Bone marrow (tissue), 2 donors: ENCODE measurements around the gene YPEL4.
"Not testable (repeated sequence)": the region's sequence is repeated elsewhere in the genome, so short reads cannot be mapped to it uniquely, and the experiment has no call there.

Experiments
- DNase-seq, 2 donors: peaks; one replicate each; lab custom pipeline; 2025; lab: John Stamatoyannopoulos, UW

Gene YPEL4, protein sequence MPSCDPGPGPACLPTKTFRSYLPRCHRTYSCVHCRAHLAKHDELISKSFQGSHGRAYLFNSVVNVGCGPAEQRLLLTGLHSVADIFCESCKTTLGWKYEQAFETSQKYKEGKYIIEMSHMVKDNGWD

DNA sequence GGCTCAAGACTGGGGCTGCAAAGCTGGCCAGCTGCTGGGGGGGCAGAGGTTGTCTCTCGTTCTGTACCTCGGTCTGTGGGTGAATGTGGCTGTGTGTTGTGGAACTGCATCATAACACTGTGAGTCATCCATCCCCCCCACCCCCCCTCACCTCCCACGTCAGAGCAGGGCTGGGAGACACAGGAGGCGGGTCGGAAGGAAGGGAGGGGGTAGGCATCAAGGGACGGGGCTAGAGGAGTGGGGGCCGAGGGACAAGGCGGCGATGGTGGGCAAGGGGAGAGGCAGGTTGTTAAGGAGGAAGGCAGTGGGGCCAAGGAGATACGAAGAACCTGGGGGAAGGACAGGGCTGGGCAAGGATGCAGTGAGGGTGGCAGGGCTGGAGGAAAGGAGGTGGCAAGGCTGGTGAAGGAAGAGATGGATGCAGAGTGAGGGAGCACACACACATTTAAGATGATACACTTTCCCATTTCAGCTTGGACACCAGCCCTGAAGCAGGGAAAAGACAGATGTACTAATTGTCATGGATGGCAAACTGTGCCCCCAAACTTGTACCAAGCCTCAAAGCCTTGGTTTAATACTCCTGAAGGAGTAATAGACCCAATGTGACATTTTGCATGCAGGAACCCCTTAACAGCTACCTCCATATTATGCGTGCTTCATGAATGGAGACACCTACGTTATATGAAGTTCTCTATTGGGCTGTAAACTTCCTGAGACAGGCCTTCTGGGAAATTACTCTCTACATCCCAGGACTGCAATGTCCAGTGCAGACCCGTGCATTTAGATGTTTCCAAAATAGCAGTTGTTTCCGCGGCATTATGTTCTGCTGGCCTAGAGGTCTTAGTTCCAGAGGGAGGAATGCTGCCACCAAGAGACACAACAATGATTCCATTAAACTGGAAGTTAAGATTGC lies at the start of gene YPEL4:
YPEL4 (minus strand) TSS at position 87 of the 913 bp plus-strand sequence. CDS start 2,805 bp downstream, outside the sequence.
- DNase-seq, result peak; percentile 69 to 81

DNA sequence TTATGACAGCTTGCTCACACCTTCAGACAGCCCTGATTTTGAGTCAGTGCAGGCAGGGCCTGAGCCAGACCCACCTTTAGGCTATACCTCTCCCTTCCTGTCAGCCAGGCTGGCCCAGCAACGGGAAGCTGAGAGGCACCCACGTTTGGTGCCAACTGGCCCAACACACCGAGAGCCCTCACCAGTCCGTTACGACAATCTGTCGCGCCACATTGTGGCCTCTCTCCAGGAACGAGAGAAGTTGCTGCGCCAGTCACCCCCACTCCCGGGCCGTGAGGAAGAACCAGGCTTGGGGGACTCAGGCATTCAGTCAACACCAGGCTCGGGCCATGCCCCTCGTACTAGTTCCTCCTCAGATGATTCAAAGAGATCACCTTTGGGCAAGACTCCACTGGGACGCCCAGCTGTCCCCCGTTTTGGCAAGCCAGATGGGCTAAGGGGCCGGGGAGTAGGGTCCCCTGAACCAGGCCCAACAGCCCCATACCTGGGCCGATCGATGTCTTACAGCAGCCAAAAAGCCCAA lies 49.2 kb upstream of the YPEL4 start:
- DNase-seq, result no peak

DNA sequence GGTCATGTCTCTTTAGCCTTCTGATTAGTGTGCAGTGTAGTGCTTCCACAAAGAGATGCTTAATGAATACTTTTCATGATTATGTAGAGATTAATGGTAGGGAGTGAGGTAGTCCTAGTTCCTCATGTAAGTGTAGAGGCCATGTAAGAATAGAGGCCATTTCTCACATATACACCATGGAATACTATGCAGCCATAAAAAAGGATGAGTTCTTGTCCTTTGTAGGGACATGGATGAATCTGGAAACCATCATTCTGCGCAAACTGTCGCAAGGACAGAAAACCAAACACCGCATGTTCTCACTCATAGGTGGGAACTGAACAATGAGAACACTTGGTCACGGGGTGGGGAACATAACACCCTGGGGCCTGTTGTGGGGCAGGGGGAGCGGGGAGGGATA lies 40.8 kb upstream of the YPEL4 start:
- DNase-seq, result not testable (repeated sequence)

DNA sequence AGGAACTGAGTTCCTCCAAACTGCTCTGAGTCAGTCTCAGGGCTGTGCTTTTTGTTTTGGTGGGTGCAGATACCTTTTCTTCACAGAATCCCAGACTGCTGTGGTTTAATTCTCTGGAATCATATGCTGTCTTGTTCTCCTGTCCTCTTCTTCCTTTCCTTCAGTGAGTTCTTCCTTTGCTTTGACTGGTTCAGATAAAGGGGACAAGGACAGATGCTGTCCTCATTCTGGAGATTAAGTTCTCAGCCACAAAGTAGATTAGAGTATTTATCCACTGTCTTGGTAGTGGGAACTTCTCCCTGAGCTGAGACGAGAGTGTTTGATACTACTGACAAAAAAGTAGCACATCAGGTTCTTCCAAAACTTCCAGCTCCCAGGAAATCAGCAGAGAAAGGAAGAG lies 31.5 kb upstream of the YPEL4 start:
- DNase-seq, result no peak

DNA sequence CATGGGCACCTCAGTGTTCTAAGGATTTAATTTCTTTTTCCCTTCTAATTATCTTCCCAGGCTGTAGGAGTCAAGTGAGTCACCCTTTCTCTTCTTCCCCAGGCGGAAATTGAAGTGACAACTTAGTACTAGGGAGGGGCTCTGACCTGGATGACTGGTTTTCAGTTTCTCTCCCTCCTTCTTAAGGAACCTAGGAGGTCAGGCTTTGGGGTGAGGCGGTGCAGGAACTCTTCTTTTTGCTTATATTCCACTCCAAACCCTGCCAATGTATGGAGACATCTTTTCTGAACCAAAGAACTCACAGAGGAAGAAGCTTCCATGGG lies 30.8 kb upstream of the YPEL4 start:
- DNase-seq, result no peak

DNA sequence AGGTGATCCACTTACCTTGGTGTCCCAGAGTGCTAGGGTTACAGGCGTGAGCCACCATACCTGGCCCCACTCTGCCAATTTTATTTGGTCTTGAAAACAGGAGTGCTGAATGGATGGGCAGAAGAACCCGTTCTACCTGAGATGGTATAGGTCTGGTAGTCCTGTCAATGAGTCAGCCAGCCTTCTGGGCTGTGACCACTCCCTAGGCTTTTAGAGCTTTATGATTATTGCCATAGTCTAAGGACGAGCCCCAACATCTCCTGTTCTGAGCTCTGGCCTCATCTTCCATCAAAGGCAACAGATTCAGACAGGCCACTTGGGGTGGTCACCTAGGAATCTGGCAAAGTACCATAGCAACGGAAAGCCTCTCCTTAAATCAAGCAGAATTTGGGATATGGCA lies 29.7 kb upstream of the YPEL4 start:
- no peak for DNase-seq

DNA sequence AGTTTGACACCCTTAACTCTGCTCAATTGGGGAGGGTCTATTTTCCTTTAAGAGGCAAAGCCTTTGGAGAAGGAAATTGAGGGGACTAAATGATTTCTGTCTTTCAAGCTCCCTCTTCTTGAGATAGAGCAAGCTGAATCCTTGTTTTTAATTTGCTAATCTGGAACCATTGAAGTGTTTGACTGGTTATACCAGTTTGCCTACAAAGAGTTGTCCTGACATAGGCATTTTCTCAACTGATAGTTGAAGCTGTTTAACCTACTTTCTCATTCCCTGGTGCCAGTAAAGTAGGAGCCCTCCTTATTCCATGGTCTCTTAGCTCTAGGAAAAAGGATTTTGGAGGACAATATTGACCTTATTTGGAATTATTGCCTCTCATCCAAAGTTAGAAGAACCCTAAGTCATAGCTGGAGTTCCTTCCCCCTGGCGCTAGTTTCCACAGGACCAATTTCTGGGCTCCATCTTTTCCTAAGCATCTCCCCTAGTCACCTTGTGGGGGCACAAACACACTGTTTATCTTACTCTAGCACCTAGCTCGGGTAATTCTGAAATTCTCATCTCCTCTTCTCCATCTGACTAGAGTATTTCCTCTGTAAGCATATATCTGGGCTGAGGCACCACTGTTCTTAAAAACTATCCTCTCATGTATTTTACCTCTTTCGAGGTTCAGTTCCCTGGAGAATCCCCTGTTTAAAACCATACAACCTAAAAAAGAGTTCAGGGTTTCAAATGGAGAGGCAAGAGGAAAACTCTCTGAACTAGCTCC lies 25.6 kb upstream of the YPEL4 start:
- no peak for DNase-seq

DNA sequence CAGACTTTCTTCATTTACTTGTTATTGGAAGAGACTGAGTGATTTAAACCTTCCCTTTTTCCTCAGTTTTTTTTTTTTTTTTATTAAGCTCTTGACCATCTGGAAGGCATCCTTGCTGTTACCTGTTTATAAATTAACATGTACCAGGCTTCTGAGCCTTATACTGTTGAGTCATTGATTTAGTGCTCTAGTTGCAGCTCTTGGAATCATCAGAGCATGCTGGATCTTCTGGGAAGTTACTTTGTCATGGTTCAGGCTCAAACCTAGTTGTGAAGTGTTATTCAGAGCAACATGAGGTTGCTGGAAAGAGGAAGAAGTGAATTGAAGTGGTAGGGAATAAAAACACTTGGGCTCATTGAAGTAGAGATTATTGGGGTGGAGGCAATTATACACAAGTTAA lies 24.5 kb upstream of the YPEL4 start:
- no peak for DNase-seq

DNA sequence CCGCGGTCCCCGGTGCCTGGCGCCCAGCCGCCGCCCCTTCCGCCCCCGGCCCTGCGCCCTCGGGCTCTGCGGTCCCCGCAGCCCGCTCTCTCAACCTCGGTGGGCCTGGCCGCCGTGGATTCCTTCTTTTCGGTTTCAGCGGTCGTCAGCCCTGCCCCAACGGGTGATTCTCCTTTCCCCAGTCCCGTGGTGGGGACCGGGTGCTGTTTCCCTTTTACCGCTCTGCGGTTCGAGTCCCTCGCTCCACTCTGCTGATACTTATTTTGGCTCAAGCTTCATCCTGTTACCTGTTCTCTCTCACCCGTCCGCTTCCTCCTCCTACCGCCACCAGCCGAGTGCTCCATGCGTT lies 18.7 kb upstream of the YPEL4 start:
- DNase-seq, result peak in 1 of 2 donors; percentile 61

DNA sequence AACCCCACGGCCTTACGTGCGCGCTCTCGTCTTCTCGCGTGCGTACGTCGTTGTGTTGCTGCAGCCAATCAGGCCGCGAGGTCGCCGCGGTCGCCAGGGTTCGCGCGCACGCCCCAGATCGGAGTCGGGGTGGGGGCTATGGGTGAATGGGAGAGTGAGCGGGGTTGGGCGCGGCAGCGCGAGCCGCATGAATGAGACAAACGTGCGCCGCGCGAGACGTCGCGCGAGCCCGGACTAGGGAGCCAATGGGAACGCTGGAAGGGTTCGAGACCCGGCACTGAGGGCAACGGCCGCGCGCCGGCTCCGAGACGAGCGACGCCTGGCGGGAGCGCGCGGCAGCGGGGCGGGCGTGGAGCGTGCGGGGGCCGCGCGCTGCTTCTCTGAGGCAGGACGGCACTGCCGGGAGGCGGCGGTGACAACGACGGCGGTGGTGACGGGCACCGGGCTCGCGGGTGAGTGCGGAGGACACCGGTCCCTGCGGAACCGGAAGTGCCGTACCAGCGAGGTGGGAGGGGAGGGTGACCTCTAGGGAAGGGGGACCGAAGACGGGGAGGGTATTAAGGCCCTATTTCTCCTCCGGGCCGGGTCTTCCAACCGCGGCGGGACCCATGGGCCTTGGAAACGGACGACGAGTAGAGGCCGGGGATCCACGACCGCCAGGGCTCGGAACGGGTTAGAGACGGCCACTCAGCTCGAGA lies 18.2 kb upstream of the YPEL4 start, which contains the start of gene ZDHHC5:
ZDHHC5 (plus strand) TSS at position 379 of the 698 bp plus-strand sequence. CDS start 4,977 bp downstream, outside the sequence.
- DNase-seq, result peak; percentile 89 to 100

DNA sequence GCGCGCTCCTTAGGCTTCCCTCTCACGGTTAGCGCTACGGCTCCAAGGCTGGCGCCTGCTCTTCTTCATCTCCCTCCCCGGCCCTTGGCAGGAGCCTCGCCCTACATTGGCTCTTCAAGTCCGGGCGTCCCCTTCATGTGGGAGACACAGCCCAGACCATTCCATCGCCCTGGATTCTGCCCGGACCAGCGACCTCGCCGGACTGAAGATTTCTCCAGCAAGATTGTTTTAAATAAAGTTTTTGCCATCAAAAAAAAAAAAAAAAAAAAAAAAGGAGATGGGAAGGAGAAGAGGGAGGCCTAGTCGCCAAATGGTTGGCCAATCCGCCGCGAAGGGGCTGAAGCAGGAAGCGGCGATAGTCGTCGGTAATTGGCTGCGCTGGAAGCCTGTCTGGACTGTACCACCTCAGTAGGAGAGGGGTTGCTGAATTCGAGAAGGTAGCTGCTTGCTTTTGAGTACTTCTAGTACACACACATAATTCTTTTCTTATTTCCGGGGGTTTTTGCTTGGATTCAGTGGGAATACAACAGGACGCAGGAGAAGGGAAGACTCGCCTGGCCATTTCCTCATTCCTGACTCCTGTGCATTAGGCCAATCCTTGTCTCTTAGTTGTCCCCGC lies 17.5 kb upstream of the YPEL4 start:
- peak; percentile 89 to 100 for DNase-seq

DNA sequence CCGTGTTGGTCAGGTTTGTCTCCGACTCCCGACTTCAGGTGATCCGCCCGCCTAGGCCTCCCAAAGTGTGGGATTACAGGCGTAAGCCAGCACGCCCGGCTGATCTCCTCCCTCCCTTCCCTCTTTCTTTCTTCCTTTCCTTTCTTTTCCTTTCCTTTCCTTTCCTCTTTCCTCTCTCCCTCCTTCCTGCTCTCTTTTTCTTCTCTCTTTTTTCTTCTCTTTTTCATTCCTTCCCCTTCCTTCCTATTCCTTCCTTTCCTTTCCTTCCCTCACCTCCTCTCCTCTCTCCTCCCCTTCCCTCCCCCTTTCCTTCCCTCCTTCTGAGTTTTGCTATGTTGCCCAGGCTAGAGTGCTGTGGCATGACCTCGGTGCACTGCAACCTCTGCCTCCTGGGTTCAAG lies 14.3 kb upstream of the YPEL4 start:
- DNase-seq, result no peak

DNA sequence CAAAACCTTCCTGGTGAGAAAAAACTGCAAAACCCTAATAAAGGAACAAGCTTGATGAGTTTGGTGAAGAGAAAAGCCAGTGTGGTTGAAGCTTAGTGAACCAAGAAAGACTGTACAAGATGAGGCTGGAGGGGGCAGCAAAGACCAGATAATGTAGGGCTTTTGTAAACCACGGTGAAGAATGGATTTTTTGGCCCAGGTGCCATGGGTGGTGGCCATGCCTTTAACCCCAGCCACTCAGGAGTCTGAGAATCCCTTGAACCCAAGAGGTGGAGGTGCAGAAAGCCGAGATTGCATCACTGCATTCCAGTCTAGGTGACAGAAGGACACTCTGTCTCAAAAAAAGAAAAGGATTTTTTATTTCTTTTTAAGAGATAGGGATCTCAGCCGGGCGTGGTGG lies 13.2 kb upstream of the YPEL4 start:
- no peak for DNase-seq

DNA sequence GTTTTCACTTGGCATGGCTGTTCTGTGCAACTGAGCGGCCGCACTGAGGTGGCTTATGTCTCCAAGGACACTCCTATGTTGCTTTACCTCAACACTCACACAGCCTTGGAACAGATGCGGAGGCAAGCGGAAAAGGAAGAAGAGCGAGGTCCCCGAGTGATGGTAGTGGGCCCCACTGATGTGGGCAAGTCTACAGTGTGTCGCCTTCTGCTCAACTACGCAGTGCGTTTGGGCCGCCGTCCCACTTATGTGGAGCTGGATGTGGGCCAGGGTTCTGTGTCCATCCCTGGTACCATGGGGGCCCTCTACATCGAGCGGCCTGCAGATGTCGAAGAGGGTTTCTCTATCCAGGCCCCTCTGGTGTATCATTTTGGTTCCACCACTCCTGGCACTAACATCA lies 10.0 kb upstream of the YPEL4 start:
- DNase-seq, result no peak

DNA sequence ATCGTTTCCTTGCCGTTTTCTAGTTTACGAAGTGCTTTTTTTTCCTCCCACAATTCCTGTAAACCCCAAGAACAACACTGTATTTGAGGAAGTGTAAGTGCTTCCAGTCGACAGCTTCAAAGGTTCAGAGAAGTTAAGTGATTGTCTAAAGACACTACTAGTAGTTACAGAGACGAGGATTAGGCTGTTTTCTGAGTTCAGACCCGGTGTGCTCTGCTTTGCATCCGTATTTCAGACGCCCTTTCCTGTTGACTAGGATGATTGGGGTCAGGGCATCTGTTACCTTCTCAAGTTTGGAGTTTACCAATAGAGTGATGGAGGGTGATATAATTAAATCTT lies 8.3 kb upstream of the YPEL4 start:
- DNase-seq, result no peak

DNA sequence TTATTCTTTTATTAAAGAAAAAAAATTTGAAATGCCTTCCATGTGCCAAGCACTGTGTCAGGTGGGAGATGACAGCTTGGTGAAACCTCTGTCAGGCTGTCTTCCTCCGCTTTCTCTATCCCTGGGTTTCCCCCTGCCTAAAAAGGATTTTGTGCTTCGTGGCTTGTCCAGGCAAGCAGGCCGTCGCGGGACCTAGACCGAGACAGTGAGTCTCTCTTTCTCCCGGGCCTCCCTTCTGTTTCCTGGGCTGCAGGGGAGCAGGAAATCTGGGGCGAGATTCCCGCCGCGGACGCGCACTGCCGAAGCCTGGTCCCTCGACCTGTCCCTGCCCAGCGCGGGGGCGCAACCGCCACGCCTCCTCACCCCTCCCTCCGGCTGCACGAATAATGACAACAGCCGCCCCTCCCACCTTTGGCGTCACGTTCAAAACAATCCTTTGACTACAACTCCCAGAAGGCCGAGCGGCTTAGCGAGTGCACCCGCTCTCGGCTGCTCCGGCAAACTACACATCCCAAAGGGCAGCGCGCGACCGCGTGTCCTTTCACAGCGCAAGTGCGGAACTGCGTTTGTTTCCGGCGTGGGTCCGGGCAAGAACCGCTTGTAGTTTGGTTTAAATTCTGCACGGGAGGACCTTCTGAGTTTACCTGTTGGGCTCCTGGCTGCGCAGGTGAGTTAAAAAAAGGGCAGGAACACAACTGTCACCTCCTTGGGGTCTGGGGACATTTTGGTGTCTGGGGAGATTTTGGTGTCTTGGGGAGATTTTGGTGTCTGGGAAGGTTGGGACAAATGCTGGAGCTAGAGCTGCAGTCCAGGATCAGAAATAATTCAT lies 7.7 kb upstream of the YPEL4 start, which contains the start of gene CLP1:
CLP1 (plus strand) TSS at position 569 of the 829 bp plus-strand sequence. CDS start 1,715 bp downstream, outside the sequence.
- DNase-seq, result peak; percentile 91 to 98

DNA sequence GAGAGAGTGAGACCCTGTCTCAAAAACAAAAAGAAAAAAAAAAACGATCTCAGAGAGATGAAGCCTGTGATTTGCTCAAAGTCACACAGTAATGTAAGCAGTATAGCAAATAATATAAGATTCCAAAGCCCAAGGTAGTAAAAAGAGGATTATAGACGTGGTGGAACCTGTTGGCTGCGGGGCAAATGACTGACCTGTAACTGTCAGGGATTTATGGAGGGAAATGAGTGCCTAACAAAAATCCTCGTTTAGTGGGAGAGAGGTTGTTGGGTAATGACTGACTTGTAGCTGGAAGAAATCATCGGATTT lies 7.1 kb upstream of the YPEL4 start:
- no peak for DNase-seq

DNA sequence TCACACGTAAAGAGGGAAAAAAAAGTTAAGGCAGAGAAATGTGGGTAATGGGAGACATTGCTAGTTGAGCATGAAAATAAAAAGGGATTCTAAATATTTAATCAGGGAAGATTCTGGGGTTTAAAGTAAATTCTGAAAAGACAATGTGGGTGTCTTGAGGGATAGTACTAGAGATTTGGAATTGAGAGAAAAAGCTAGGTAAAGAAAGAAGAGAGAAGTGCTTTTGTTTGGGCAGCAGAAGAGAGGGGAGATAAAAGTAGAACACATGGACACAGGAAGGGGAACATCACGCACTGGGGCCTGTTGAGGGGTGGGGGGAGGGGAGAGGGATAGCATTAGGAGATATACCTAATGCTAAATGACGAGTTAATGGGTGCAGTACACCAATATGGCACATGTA lies 3.5 kb upstream of the YPEL4 start:
- DNase-seq, result no peak

DNA sequence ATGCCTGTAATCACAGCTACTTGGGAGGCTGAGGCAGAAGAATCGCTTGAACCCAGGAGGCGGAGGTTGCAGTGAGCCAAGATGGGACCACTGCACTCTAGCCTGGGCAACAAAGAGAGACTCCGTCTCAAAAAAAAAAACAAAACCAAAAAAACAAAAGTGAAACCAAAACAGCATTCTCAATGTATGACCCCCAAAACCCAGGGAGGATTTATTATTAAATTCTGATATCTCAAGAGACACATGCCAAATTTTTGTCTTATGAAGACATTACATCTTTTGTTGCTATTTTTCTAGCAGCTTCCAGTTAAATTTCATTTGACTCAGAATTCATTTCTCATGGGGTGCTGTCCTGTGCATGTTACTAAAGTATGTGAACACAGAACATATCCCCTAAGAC lies 3.0 kb upstream of the YPEL4 start:
- DNase-seq, result peak in 1 of 2 donors; percentile 18

DNA sequence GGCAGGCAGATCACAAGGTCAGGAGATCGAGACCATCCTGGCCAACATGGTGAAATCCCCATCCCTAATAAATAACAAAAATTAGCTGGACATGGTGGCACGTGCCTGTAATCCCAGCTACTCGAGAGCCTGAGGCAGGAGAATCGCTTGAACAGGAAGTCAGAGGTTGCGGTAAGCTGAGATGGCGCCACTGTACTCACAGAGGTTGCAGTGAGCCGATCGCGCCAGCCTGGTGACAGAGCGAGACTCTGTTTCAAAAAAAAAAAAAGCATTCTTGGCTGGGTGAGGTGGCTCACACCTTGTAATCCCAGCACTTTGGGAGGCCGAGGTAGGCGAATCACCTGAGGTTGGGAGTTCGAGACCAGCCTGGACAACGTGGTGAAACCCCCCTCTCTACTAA lies 2.5 kb upstream of the YPEL4 start:
- peak in 1 of 2 donors; percentile 6 for DNase-seq

DNA sequence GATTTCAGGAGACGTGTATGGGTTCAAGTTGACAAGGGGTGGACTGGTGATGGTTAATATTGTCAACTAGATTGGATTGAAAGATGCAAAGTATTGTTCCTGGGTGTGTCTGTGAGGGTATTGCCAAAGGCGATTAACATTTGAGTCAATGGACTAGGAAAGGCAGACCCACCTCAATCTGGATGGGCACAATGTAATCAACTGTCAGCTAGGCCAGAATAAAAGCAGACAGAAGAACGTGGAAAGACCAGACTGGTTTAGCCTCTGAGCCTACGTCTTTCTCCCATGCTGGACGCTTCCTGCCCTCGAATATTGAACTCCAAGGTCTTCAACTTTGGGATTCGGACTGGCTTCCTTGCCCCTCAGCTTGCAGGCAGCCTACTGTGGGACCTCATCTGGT lies 1.7 kb upstream of the YPEL4 start:
- DNase-seq, result no peak
